G401.6 (cell line): Measurements from ENCODE around the gene C4B.
"Not testable (repeated sequence)": the region's sequence is repeated elsewhere in the genome, so short reads cannot be mapped to it uniquely, and the experiment has no call there.

Source experiments
- FAIRE-seq: peaks from 2 replicates; lab custom pipeline; 2012; peaks lifted over from hg19 to GRCh38; lab: Jason Lieb, UNC

C4B gene

GRCh38 chr6:32053314-32053713 is 38.7 kb downstream of the C4B start:
- FAIRE-seq, result not testable (repeated sequence)

- FAIRE-seq, result not testable (repeated sequence)
Measured at GRCh38 chr6:32055756-32056155, 41.2 kb downstream of the C4B start.

- FAIRE-seq, result no peak
Measured at GRCh38 chr6:32056254-32056653, 41.7 kb downstream of the C4B start.

GRCh38 chr6:32057966-32058365 is 43.4 kb downstream of the C4B start:
- no peak for FAIRE-seq

GRCh38 chr6:32058511-32058963 is 43.9 kb downstream of the C4B start:
- no peak for FAIRE-seq

- no peak for FAIRE-seq
Measured at GRCh38 chr6:32060966-32061655, 46.5 kb downstream of the C4B start.

- no peak for FAIRE-seq
Measured at GRCh38 chr6:32064706-32065105, 50.1 kb downstream of the C4B start.

GRCh38 chr6:32067521-32067920 is 52.9 kb downstream of the C4B start:
- not testable (repeated sequence) for FAIRE-seq

- not testable (repeated sequence) for FAIRE-seq
Measured at GRCh38 chr6:32068315-32068714, 53.7 kb downstream of the C4B start.

GRCh38 chr6:32068867-32069266 is 54.3 kb downstream of the C4B start:
- no peak for FAIRE-seq

GRCh38 chr6:32069460-32069859 is 54.9 kb downstream of the C4B start:
- FAIRE-seq, result no peak

- no peak for FAIRE-seq
Measured at GRCh38 chr6:32069878-32070515, 55.4 kb downstream of the C4B start.

GRCh38 chr6:32070814-32071543 is 56.4 kb downstream of the C4B start:
- FAIRE-seq, result no peak

GRCh38 chr6:32073101-32073500 is 58.5 kb downstream of the C4B start:
- no peak for FAIRE-seq

- no peak for FAIRE-seq
Measured at GRCh38 chr6:32073613-32074012, 59.0 kb downstream of the C4B start.

GRCh38 chr6:32074996-32075532 is 60.5 kb downstream of the C4B start:
- FAIRE-seq, result no peak

GRCh38 chr6:32075781-32076180 is 61.2 kb downstream of the C4B start:
- no peak for FAIRE-seq

GRCh38 chr6:32076321-32076809 is 61.8 kb downstream of the C4B start:
- no peak for FAIRE-seq

- FAIRE-seq, result no peak
Measured at GRCh38 chr6:32079566-32080290, 65.1 kb downstream of the C4B start.

- no peak for FAIRE-seq
Measured at GRCh38 chr6:32081168-32081990, 66.8 kb downstream of the C4B start.

- no peak for FAIRE-seq
Measured at GRCh38 chr6:32082478-32082877, 67.9 kb downstream of the C4B start.
